ENCODE data around the gene TUBE1.

- TF ChIP-seq POLR2A (IDR thresholded peaks at IDR 0.05) (no peak), CTCF (IDR thresholded peaks at IDR 0.05 in 4 of 5, conservative IDR thresholded peaks at IDR 0.05 in 1 of 5) (no peak)
These were observed 49.0 kb downstream of the TUBE1 start for GRCh38 chr6:112038268-112038667.
